CMK (cell line): ENCODE data around the gene ATAD3A.
"Not testable (repeated sequence)": the region's sequence is repeated elsewhere in the genome, so short reads cannot be mapped to it uniquely, and the experiment has no call there.

Experiments used
- DNase-seq: peaks from one replicate; pipeline ENCODE4 v3.0.0-alpha.2; 2010; ENCODE audit warnings: low read depth

ATAD3A gene

DNA sequence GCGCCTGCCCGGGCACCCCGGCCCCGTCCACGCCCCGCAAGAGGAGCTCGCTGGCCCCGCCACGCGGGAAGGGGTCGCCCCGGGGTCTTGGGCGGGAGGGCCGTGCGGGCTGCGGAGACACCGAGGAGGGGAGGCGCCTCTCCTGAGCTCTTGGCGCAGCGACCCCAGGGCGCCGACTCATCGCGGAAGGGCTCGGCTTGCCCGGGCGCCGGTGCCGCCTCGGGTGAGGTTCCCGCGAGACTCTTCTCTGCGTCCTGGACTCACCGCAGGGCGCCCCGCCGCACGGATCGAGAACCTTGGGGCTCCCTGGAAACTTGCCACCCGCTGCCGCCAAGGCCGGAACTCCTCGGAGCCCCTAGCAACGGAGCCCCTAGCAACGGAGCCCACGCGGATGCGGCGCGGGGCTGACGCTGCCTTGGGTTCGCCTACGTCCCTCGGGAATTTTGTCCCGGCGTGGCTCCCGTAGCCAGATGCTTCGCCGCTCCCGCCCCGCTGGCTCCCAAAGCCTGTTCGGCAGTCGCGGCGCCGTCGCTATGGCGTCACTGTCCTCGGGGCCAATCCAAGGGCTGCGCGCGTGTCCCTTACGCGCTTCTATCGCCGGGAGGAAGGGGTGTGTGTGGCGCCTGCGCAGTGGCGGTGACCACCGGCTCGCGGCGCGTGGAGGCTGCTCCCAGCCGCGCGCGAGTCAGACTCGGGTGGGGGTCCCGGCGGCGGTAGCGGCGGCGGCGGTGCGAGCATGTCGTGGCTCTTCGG is at the start of gene ATAD3A:
TSS of gene ATAD3A (plus strand) at position 630 of the 753 bp plus-strand sequence. CDS start at position 737, 107 bp downstream.
- DNase-seq, result peak; percentile 97

DNA sequence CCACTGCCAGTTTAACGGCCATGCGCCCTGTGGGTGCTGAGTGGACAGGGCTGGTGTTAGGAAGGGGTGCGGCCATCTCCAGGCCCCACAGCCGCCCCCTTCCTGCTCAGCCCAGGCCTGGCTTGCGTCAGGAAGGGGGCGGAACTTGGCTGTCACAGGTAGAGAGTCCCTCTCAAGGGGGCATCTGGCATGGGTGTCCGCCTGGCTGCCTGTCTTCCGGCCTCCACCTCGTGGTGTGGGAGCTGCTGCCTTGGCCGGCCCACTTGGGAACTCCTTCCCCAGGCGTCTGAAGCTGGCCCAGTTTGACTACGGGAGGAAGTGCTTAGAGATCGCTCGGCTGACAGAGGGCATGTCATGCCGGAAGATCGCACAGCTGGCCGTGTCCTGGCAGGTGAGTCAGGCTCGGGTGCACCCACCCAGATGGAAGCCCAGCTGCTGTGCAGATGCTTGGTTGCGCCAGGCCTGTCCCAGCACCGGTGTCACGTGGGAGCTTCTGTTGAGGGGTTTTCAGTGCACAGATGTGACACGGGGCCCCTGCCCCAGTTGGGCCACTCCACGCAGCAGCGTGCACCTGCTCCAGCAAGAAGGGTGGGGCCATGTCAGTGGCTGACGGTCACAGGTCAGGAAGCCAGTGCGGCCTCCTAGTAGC is 49.5 kb upstream of the ATAD3A start:
- DNase-seq, result no peak

DNA sequence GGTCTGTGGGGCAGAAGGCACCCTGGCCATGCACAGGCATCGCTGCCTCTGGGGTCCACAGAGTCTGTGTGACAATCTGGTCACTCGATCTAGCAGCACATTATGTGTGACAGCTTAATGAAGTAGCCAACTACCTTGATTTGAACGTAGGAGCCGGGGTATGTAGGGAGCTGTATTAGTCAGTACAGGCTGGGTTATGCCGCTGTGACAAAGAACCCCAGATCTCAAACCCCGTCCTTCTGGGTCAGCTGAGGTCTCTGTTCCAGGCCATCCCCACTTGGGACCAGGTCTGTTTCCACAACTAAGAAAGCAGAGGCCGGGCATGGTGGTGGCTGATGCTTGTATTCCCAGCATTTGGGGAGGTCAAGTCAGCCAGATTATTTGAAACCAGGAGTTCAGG is 48.6 kb upstream of the ATAD3A start:
- no peak for DNase-seq

DNA sequence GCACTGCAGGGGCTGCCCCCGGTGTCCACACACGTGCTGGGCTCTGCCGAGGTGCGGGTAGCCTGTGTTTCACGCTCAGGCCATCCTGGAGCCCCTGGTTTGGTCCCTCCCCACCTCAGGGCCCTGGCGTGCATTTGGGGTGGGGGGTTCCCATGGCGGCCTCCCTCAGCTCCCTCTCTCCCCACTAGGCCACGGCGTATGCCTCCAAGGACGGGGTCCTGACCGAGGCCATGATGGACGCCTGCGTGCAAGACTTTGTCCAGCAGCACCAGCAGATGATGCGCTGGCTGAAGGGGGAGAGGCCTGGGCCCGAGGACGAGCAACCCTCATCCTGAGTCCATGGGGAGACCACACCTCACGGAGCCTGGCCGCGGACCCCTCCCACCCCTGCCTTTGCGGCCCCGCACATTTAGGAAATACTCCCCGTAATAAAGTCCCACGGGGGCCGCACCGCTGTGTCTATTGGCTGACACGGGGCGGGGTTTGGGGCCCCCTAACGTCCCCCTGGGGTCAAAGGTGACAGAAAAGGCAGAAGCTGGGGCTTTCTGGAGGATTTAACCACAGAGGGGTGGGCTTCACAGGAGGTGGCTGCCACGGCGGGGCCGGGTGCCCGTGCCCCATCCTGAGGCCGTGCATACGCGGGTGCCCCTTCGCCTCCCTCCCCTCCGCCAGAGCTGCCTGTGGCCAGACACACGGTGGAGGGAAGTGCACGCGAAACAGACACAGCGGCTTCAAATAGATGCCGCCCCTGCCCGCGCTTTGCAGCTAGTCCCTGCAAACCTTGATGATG is 43.6 kb upstream of the ATAD3A start:
- DNase-seq, result not testable (repeated sequence)

DNA sequence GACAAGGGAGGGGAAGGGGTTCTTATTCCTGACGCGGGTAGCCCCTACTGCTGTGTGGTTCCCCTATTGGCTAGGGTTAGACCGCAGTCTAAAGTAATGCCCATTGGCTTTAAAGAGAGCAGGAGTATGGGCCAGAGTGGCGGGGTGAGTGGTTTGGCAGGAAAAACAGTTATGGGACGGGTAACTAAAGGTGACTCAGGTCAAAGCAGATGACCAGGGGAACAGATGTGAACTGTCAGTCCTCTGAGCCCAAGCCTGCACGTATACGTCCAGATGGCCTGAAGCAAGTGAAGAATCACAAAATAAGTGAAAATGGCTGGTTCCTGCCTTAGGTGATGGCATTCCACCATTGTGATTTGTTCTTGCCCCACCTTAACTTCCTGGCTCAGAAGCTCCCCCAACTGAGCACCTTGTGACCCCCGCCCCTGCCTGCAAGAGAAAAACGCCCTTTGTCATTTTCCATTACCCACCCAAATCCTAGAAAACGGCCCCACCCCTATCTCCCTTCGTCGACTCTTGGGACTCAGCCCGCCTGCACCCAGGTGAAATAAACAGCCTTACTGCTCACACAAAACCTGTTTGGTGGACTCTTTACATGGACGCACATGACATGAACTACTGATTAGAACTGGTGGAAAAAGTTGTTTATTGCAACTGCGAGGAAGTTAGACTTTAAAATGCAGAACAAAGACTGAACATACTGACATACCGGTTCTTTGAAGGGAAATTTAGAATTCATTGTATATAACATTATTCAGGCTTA is 41.2 kb upstream of the ATAD3A start:
- no peak for DNase-seq

DNA sequence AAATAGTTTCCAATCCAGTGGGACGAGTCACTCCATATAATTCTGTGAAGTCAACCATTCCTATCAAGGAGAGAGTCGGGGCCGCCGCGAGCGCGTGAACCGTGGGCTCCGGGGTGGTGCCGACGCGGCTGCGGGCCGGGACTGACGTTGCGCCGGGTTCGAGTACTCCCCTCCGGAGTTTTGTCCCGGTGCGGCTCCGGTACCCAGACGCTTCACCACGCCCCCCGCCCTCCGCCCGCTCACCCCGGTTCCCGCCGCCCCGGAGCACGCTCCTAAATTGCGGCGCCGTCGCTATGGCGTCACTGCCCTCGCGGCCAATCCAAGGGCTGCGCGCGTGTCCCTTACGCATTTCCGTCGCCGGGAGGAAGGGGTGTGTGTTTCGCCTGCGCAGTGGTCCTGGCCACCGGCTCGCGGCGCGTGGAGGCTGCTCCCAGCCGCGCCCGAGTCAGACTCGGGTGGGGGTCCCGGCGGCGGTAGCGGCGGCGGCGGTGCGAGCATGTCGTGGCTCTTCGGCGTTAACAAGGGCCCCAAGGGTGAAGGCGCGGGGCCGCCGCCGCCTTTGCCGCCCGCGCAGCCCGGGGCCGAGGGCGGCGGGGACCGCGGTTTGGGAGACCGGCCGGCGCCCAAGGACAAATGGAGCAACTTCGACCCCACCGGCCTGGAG is 40.4 kb upstream of the ATAD3A start, which contains the start of gene ATAD3B:
TSS of gene ATAD3B (plus strand) at position 377 of the 664 bp plus-strand sequence. CDS start at position 497, 120 bp downstream.
- peak; percentile 84 for DNase-seq

DNA sequence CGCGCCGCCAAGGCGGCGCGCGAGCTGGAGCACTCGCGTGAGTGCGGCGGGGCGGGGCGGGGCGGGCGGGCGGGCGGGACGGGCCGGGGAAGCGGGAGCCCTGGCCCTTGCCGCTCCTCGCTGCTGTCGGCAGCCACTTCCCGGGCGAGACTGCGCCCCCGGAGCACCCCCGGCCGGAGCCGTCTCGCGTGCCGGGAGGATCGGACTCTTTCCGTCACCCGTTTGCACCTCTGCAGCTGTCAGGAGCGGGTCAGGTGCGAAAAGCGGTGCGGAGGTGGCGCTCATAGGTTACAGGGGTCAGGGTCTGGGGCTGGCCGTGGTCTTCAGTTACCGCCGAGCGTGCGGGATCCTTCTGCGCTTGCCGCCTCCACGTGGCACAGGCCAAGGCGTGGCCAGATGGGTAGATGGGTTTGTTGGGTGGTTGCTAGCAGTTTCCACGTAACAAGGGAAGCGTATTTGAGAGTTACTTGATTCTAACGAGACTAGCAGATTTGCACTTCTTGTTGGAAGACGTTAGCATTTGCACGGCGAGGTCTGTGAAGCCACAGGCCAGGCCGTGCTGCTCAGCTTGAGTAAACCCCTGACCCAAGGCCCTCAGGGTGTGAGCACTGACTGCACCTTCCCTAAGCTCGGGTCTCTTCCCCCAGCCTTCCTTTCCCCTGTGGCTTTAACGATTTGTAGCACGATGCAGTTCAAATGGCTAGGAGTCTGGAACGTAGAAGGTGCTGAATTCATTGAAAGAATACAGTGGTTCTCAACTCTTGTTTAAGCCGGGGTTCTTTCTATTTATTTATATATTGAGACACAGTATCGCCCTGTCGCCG is 39.7 kb upstream of the ATAD3A start:
- not testable (repeated sequence) for DNase-seq

DNA sequence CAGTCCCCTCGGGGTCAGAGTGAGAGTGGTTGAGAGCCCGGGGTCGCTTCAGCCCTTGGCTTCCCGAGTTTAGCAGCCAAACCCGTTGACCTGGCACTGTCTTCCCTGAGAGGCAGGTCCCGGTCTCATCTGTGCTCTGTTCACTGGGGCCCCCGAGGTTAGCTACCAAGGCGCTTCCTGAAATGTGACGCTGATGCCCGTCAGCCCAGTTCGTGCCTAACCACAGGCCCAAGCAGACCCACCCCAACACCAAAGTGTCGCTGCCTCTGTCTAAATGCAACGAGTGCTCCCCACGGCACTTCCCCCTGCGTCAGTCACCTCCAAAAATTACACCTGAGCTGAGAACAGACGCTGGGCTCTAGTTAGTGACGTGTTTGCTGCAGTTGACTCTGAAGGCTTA is 36.0 kb upstream of the ATAD3A start:
- DNase-seq, result not testable (repeated sequence)

DNA sequence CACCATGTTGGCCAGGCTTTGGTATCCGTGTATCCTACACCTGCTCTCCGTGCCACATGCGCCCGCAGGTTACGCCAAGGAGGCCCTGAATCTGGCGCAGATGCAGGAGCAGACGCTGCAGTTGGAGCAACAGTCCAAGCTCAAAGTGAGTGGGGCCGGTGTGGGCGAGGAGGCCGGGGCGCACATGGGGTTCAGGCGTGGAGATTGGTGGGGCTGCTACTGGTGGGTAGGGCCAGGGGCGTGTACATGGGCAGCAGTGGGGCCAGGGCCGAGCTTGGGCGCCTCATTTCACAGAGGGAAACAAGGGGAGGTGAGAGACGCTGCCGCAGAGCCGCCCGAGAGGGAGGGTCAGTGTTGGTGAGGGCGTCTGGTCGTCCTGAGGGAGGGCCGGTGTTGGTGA is 34.8 kb upstream of the ATAD3A start:
- no peak for DNase-seq

DNA sequence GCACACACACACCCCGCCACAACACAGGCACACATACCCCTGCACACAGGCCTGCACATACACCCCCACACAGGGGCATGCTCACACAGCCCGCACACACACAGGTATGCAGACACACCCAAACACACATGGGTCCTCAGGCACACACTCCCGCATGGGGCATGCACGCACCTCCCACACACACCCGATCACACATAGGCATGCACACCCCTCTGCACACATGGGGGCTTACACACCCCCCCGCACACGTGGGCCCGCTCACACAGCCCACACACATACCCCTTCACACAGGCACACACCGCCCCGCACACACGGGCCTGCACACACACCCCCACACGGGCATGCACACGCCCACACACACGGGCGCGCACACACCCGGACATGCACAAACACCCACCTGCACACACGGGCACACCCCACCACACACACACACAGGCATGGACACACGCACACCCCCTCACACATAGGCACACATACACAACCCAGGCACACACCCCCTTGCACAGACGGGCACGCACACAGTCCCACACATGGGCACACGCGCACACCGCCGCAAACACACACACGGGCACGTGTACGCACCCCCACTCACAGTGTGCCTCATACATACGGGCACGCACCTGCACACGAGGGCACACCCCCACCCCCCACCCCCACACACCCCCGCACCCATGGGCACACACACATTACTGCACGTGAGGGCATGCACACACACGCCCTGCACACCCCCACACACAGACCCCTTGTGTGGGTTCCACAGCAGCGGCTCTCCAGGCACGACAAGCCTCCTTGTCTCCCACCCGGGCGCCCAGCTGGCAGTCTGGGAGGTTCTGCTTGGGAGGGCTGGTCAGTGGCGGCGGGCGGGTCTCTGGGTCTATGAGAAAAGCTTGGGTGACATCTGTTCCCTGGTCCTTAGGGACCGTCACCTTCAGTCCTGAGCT is 32.1 kb upstream of the ATAD3A start:
- no peak for DNase-seq

DNA sequence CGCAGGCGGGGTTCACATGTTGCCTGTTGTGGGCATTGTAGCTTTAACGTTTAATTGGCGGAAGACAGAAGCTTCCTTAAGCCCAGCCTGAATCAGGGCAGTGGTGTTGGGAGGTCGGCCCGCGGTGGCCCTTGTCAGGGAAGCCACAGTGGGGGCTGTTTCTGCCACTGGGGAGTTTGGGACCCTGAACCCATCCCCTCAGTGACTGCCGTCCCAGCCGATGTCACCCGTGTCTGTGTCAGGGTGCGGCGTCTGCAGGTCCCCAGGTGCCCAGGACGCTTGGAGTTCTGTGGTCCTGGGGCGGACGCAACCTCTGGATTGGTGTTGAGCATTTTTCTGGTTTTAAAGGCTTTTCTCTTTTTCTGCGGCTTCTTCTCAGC is 31.5 kb upstream of the ATAD3A start:
- not testable (repeated sequence) for DNase-seq

DNA sequence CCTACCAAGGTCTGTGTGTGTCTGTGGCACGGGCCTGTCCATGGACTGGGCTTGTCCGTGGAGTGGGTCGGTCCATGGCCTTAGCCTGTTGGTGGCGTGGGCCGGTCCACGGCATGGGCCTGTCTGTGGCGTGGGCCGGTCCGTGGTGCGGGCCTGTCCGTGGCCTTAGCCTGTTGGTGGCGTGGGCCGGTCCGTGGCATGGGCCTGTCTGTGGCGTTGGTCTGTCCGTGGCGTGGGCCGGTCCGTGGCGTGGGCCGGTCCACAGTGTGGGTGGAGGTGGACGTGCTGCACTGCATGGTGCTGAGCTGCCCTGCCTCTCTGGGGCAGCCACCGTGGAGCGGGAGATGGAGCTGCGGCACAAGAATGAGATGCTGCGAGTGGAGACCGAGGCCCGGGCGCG is 30.2 kb upstream of the ATAD3A start:
- DNase-seq, result not testable (repeated sequence)

DNA sequence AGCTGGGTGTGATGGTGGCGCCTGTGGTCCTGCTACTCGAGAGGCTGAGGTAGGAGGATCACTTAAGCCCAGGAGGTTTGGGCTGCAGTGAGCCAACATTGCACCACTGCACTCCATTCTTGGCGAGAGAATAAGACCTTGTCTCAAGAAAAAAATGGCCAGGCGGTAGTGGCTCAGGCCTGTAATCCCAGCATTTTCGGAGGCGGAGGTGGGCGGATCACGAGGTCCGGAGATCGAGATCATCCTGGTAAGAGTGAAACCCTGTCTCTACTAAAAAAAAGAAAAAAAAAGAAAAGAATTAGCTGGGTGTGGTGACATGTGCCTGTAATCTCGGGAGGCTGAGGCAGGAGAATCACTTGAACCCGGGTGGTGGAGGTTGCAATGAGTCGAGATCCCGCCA is 29.1 kb upstream of the ATAD3A start:
- no peak for DNase-seq

DNA sequence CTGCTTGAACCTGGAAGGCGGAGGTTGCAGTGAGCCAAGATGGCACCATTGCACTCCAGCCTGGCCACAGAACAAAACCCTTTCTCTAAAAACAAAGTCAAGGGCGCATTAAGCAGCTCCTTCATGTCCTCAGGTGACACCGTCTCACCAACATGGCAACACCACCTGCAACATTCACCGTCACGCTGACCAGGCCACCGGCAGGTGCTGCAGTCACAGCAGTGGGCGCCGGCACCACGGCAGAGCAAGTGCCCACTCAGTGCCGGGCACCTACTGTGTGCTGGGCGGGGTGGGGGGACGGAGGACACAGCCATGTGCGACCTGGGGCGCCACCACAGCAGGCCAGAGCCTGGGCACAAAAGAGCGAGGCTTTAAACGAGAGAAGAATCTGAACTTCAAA is 28.2 kb upstream of the ATAD3A start:
- DNase-seq, result no peak

DNA sequence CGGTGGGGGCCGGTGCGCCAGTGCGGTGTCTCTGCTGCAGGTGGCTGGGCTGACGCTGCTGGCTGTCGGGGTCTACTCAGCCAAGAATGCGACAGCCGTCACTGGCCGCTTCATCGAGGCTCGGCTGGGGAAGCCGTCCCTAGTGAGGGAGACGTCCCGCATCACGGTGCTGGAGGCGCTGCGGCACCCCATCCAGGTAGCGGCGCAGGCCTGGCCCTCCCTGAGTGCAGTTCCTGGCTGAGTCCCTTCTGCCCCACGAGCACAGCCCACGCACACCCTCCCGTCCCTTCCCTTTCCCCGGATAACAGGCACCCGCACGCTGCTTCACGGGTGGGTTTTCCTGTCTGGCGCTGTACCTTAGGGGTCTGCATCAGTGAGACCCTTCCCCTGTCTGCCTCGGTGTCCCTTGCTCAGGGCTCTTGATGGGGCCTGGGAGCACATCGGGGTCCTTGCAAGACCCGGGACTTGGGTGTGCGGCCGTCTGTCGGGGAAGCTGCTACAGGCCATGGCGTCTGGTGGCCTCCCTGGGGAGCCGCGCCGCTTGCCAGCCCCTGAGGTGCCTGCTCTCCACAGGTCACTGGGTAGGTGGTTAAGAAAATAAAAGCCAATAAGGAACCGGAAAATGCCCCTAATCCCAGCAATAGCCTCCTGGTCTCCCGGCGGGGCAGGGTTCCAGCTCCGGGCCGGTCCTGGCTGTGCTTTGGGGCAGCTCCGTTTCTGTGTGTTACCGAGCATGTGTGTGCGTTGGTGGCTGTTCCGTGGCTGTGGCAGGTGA is 26.8 kb upstream of the ATAD3A start:
- not testable (repeated sequence) for DNase-seq

DNA sequence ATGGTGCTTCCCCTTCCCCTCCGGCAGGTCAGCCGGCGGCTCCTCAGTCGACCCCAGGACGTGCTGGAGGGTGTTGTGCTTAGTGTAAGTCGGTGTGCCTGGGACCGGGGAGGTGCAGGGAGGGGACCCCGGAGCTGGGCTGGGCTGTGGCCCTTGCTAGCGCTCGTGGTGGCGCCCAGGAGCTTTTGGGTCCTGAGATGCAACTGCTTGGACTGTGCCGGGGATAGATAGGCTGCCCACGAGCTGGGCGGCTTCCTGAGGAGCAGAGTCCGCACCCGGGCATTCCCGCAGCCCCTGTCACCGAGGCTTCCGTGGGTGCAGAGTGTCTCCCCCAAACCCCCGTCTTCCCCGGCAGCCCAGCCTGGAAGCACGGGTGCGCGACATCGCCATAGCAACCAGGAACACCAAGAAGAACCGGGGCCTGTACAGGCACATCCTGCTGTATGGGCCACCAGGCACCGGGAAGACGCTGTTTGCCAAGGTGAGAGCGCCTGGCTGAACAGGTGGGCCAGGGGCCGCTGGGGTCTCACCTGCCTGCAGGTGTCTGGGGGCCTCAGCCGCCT is 26.1 kb upstream of the ATAD3A start:
- not testable (repeated sequence) for DNase-seq

DNA sequence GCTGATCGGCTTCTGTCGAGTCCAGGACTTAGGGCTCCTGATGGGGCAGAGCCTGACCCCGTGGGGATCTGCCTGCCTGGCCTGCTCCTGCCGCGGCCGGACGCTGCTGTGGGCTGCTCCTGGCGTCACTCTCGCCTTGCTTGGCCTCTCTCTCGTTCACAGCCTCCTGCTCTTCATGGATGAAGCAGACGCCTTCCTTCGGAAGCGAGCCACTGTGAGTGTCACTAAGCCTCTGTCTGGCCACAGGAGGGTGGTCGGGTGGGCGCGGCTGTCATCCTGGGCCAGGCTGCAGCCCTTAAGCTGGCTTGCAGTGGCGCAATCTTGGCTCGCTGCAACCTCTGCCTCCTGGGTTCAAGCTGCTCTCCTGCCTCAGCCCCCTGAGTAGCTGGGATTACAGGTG is 24.3 kb upstream of the ATAD3A start:
- no peak for DNase-seq

DNA sequence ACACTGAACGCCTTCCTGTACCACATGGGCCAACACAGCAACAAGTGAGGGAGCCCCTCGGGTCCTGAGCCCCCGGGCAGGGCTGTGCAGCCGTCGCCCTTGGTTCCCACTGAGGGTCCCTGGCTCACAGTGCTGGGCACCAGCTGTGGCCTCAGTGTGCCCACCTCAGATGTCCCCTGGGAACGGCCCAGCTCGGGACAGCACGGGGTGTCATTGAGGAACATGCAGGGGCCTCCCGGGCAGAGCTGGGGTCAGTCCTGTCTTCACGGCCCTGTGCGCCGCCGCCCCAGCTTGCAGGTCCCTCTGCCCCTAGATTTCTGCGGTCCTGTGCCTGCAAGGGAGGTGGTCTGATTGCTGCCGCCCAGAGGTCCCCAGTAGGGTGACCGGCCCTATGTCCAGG is 22.7 kb upstream of the ATAD3A start:
- no peak for DNase-seq
